Activated naive CD8-positive, alpha-beta T cell treated with anti-CD3 and anti-CD28 coated beads, Interleukin-2, amount 50 U/mL, for 24 hours (primary cell): ENCODE data around the gene SLC25A48.
A peak's percentile ranks its signal among the peaks of the same experiment; 100 is the strongest.

Experiments used
- ATAC-seq: fragments of 150-1000 bp; cut with Tn5 transposase; one replicate; pipeline ENCODE4 v1.10.0; 2021
- DNase-seq: peaks from one replicate; pipeline ENCODE4 v3.0.0; 2021
- H3K27ac Mint-ChIP-seq: one replicate; pipeline ENCODE4 v1.8.0; 2021; ENCODE audit warnings: mild to moderate bottlenecking, mixed read lengths
- H3K27me3 Mint-ChIP-seq: one replicate; pipeline ENCODE4 v1.8.0; 2021; ENCODE audit warnings: mixed read lengths
- H3K36me3 Mint-ChIP-seq: one replicate; pipeline ENCODE4 v1.8.0; 2021; ENCODE audit warnings: low read depth, mixed read lengths
- H3K4me1 Mint-ChIP-seq: one replicate; pipeline ENCODE4 v1.8.0; 2021; ENCODE audit warnings: mixed read lengths
- H3K4me3 Mint-ChIP-seq: one replicate; pipeline ENCODE4 v1.8.0; 2021; ENCODE audit warnings: mild to moderate bottlenecking, moderate library complexity, mixed read lengths
- H3K9me3 Mint-ChIP-seq: one replicate; pipeline ENCODE4 v1.8.0; 2021; ENCODE audit warnings: mixed read lengths

The SLC25A48 gene

DNA sequence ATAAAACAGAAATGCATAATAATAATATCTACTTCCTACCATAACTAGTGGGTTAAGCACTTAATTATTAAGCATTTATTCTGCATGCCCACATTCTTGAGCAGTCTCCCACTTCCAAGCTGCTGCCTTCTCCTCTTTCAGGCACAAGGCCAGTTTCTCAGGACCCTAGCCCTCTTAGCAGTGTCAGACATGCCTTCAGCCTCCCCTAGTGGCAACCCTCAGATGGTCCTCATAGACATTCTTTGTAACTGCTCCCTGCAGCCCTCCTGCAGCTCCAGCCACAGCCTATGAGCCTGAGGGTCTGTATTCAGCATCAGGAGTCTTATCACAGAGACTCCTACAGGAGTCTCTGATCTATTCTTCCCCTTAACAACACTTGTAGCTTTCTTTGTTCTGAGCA, 57.3 kb downstream of the SLC25A48 start:
- Mint-ChIP-seq H3K27me3 (peaks cover 26% of the 10 kb centered on the region), H3K27ac (no peak overlapping the region), H3K4me3 (no peak overlapping the region), H3K36me3 (no peaks in the 10 kb centered on the region), H3K9me3 (no peaks in the 10 kb centered on the region), H3K4me1 (peaks cover 16% of the 10 kb centered on the region)
- ATAC-seq, result no peak
- no peak for DNase-seq

DNA sequence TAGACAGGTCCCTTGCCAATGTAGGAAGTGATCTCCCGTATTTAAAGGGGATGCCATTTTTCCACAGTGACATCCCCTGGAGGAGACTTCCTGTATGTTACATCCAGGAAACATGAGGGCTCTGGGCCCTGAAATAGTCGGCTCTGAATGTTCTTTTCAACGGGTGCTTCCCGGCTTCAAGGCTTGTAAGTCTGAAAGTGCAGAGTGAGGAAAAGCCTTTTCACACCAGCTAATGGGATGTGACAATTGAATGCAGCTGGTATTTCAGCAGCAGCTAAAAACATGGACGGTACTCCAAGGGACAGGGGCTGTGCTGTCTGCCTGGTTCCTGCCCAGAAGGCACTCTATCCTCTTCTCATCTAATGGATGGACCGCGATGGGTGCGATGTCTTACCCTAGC, 59.8 kb downstream of the SLC25A48 start:
- Mint-ChIP-seq H3K4me1 (peaks cover 13% of the 10 kb centered on the region), H3K9me3 (no peaks in the 10 kb centered on the region), H3K4me3 (no peak overlapping the region), H3K27me3 (peaks cover 34% of the 10 kb centered on the region), H3K27ac (no peak overlapping the region), H3K36me3 (no peaks in the 10 kb centered on the region)
- DNase-seq (no peak), ATAC-seq (no peak)

DNA sequence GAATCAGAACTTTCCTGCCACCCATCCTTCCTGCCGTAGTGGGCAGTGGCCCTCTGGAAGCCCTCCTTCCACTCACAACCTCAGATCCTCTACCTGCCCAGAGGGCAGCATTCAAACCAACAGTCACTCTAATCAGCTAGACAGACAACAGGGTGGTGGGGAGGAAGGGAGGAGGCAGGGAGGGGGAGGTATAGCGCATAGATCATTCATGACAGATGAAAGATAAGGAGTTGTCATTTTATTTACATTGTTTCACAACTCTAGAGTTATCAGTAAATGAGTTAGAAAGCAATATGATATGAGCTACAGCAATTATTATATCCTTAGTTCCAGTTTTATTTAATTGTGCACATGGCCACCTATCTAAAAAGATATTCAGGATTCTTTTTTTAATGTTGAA, 60.3 kb downstream of the SLC25A48 start:
- H3K9me3 Mint-ChIP-seq, result no peaks in the 10 kb centered on the region
- H3K36me3 Mint-ChIP-seq, result no peaks in the 10 kb centered on the region
- no peak overlapping the region for H3K4me3 Mint-ChIP-seq
- DNase-seq (no peak), ATAC-seq (no peak)
- H3K27me3 Mint-ChIP-seq, result peaks cover 36% of the 10 kb centered on the region
- no peak overlapping the region for H3K27ac Mint-ChIP-seq
- peaks cover 13% of the 10 kb centered on the region for H3K4me1 Mint-ChIP-seq

DNA sequence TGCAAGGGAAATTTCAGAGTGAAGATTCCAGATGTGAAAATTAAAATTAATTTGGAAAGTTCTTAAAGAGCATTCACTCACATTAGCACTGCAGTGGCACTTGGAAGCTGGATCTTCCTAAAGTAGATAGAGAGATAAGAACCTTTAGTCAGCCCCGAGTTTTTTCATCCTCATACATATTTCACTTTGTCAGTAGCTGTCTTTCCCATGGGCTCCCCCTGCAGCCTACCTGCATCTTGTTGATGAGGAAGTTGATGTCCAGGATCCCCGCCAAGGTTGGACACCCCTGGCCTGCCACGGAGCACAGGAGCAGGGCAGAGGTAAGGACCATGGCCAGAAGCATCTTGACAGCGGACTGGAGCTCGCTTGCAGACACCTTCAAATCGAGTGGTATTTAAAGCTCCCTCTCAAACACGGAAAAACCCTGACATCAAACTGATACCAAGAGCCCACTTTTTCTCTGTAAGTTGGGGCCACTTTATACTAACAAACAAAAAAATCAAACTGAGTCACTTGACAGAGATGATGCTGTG, 61.1 kb downstream of the SLC25A48 start, which contains the start of gene IL9:
TSS of gene IL9 (minus strand) at position 368 of the 533 bp plus-strand sequence. CDS start at position 343, 25 bp downstream.
- ATAC-seq, result peak; percentile 22
- no peaks in the 10 kb centered on the region for H3K36me3 Mint-ChIP-seq
- peaks cover 41% of the 10 kb centered on the region for H3K27me3 Mint-ChIP-seq
- peaks cover 13% of the 10 kb centered on the region for H3K4me1 Mint-ChIP-seq
- no peak within 1 kb of the TSS for H3K4me3 Mint-ChIP-seq
- DNase-seq, result no peak
- H3K27ac Mint-ChIP-seq, result no peak within 1 kb of the TSS
- no peaks in the 10 kb centered on the region for H3K9me3 Mint-ChIP-seq

DNA sequence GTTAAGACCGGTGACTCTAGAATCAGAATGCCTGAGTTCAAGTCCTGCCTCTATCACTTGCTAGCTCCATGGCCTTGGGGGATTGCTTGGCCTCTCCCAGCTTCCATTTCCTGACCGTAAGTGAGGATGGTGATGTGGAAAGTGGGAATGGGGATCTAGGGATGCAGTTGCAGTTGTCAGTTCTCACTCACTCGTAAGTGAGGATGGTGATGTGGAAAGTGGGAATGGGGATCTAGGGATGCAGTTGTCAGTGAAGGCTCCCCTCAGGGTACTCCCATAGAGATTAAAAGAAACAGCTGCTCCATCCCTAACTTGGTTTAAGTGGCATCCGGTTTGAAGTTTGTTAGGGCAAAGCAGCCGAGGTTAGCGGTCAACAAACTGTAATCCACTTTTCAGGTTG, 64.2 kb downstream of the SLC25A48 start:
- H3K4me3 Mint-ChIP-seq, result no peak overlapping the region
- no peak for DNase-seq
- no peaks in the 10 kb centered on the region for H3K36me3 Mint-ChIP-seq
- H3K27ac Mint-ChIP-seq, result no peak overlapping the region
- ATAC-seq, result no peak
- peaks cover 8% of the 10 kb centered on the region for H3K4me1 Mint-ChIP-seq
- H3K27me3 Mint-ChIP-seq, result peaks cover 48% of the 10 kb centered on the region
- no peaks in the 10 kb centered on the region for H3K9me3 Mint-ChIP-seq

DNA sequence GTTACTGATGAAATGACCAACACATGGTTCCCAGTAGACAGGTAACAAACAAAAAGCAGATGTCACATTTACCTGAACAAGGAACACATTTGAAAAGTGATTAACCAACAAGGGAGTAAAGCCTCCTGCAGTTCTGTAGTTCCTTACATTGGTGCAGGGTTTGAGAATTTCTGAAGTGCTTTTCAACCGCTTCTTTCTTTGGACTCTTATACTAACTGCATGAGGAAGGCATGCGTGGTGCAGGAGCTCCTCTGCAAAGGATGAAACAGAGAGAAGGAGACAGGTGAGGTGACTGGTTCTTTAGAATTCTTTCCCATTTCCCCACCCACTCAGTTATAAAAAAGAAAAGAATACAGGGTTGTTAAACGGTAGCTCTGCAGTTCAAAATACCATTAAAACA, 65.8 kb downstream of the SLC25A48 start:
- ATAC-seq (no peak), DNase-seq (no peak)
- Mint-ChIP-seq H3K4me1 (peaks cover 8% of the 10 kb centered on the region), H3K36me3 (no peaks in the 10 kb centered on the region), H3K4me3 (no peak overlapping the region), H3K27ac (no peak overlapping the region), H3K27me3 (peaks cover 36% of the 10 kb centered on the region), H3K9me3 (no peaks in the 10 kb centered on the region)

DNA sequence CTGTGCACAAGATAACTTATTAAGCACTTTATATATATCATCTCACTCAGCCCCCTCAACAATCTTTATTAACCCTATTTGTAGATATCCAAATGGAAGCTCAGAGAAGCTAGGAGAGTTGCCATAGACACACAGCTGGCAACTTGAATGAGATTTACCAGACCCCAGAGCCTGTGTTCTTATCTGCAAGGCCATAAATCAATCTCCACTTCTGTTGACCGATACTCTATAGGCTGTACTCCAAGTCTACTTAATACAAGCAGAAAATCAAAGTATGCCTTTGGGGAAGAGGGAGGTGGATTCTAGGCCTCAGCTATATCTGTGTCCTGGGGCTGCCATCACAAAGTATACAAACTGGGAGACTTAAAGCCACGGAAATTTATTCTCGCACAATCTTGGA, 67.2 kb downstream of the SLC25A48 start:
- no peak overlapping the region for H3K27ac Mint-ChIP-seq
- H3K4me3 Mint-ChIP-seq, result no peak overlapping the region
- no peaks in the 10 kb centered on the region for H3K4me1 Mint-ChIP-seq
- ATAC-seq (no peak), DNase-seq (no peak)
- peaks cover 28% of the 10 kb centered on the region for H3K27me3 Mint-ChIP-seq
- no peaks in the 10 kb centered on the region for H3K9me3 Mint-ChIP-seq
- H3K36me3 Mint-ChIP-seq, result no peaks in the 10 kb centered on the region

DNA sequence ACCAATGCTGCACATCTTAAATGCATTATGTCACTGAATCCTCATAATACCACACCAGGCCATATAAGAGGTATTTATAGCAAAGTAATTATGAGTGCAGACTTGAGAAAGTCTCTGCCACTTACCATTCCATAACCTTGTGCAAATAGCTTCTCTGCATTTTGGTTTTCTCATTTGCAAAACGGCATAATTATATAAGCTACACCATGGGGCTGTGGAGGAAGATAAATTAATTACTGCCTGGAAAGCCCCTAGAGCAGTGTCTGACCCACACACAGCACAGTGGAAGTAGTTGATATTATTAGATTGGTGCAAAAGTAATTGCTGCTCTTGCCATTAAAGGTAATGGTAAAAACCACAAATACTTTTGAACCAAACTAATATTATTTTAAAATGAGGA, 70.7 kb downstream of the SLC25A48 start:
- Mint-ChIP-seq H3K4me1 (no peaks in the 10 kb centered on the region), H3K9me3 (no peaks in the 10 kb centered on the region), H3K36me3 (no peaks in the 10 kb centered on the region), H3K27me3 (peaks cover 27% of the 10 kb centered on the region), H3K27ac (no peak overlapping the region), H3K4me3 (no peak overlapping the region)
- DNase-seq (no peak), ATAC-seq (no peak)

DNA sequence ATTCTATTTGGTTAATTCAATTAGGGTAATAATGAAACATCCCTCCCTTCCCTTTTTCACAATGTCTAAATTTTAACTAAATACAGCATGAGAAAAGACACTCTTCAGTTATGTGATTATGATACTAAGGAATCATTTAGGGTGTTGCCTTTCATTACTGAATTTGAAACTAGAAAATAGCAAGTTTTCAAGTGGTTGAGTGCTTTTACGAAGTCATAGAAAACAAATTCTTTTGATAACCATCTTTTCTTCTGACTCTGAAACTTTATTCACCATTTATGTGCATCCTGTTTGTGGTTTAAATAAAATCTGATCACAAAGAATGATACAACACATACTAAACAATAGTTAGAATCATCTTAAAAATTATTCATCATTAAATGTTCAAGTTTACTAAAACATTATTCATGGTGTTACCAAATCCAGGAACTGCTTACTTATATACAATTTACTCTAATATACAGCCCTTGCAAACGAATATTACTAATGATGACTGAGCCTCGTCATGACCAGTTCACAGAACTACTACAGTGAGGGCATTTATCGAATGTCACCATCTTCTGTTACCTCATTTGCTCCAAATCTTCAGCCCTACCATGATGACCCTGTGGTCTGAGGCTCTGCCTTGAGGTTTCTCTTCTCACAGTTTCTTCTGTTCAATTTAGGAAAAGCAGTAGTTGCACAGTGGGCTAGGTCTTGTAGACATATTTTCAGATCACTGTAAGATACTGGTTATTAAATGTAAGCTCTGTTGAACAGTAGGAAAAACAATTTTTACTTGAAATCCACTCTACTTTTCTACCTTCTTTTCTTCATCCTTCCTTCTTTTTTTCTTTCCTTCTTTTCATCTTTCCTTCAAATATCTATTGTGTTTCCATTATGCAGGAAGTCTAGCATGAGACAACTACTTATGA, 79.5 kb downstream of the SLC25A48 start:
- ATAC-seq (peak; percentile 66), DNase-seq (no peak)
- Mint-ChIP-seq H3K27me3 (peaks cover 66% of the 10 kb centered on the region), H3K4me3 (no peak overlapping the region), H3K9me3 (peaks cover 8% of the 10 kb centered on the region), H3K4me1 (peaks cover 13% of the 10 kb centered on the region), H3K36me3 (peaks cover 1% of the 10 kb centered on the region), H3K27ac (no peak overlapping the region)

DNA sequence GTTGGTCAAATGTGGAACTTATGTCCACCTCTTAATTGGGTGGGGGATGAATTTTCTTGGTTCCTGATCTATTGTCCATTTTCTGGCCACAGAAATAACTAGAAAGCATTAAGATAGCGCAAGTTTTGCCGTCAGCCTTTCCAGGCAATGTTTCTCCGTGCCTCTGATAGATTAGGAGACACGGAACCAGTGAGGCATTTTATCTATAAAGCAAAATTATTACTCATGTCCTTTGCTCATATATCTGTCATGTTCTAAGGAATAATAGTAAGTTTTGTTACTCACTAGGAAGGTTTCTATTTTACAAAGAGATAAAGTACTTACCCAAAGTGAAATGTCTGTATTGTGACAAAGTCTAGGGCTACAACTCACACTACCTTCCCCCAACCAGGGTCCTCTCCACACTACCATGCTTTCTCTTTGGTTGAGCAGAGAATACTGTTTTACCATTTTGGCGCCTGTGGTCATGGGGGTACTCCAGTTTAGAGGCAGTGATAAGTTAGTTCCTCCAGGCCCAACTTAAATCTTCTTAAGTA, 81.1 kb downstream of the SLC25A48 start:
- Mint-ChIP-seq H3K9me3 (peaks cover 8% of the 10 kb centered on the region), H3K36me3 (peaks cover 1% of the 10 kb centered on the region), H3K4me3 (no peak overlapping the region), H3K4me1 (peaks cover 13% of the 10 kb centered on the region), H3K27ac (no peak overlapping the region), H3K27me3 (peaks cover 54% of the 10 kb centered on the region)
- ATAC-seq, result no peak
- no peak for DNase-seq

DNA sequence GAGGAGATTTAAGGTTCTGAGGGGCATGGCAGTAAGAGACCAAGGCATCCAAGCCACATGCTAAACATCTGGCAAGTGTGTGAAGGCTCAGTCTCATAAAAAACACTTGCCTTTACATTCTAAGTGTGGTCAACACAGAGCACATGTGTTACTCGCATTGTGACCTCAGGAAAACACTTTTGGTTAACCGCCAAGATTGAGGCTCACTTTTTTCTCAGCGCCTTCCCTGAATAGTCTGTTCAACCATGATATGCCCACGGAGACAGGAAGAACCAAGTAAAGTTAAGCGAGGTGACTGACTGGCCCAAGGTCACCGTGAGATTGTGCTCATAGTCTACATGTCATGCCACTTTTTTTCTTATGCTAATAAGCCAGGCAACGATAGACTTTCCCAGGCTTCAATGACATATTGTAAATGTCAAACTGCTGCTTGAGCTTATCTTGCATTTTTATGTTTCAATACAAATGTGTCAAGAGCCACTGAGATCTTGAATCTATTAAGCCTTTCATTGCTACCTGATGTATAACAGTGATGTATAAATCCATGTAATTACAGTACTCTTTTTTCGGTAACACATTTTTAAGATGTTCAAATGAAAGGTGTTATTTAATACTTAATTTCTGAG, 82.3 kb downstream of the SLC25A48 start:
- Mint-ChIP-seq H3K4me1 (peaks cover 13% of the 10 kb centered on the region), H3K36me3 (peaks cover 1% of the 10 kb centered on the region), H3K27ac (no peak overlapping the region), H3K4me3 (no peak overlapping the region), H3K9me3 (peaks cover 8% of the 10 kb centered on the region), H3K27me3 (peaks cover 47% of the 10 kb centered on the region)
- ATAC-seq (peak; percentile 35), DNase-seq (no peak)

DNA sequence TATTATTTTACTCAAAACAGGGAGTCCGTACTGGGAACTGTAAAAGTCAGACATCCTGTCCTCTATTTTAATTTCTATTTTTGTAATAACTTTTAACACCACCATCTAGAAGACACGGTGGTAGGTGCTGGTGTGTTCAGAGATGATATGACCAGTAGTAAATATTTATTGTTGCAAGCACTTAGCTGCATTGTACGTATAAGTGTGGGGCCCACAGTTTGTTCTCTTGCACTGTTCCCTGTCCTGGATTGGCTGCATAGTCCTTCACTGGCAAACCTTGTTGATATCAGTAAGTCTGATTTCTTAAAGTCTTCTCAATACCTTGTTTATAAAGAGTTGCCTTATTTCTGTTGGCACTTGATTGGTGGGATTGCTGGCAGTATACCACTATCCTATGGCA, 85.7 kb downstream of the SLC25A48 start:
- Mint-ChIP-seq H3K36me3 (no peaks in the 10 kb centered on the region), H3K27ac (no peak overlapping the region), H3K4me1 (peaks cover 3% of the 10 kb centered on the region), H3K27me3 (peaks cover 46% of the 10 kb centered on the region), H3K9me3 (peaks cover 4% of the 10 kb centered on the region), H3K4me3 (no peak overlapping the region)
- ATAC-seq (no peak), DNase-seq (no peak)

DNA sequence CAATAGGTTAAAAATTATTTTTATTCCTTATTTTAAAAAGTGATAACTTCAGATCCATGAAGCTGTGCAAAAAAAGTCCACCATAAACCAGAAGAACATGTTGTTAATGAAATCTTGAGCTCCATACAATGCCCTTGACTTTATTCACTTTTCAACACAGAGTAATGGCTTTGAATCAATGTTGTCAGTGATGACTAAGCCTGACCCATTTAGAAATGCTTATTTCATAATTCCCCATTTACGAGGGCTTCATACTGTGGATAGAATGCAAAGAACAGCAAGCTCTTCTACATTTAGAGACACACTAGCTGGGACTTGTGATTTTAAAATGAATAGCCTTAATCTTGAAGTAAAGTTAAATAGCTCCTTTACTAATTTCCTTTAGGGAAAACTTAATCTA, 86.9 kb downstream of the SLC25A48 start:
- no peak for DNase-seq
- ATAC-seq, result no peak
- Mint-ChIP-seq H3K9me3 (peaks cover 4% of the 10 kb centered on the region), H3K36me3 (no peaks in the 10 kb centered on the region), H3K4me1 (peaks cover 3% of the 10 kb centered on the region), H3K4me3 (no peak overlapping the region), H3K27me3 (peaks cover 42% of the 10 kb centered on the region), H3K27ac (no peak overlapping the region)

DNA sequence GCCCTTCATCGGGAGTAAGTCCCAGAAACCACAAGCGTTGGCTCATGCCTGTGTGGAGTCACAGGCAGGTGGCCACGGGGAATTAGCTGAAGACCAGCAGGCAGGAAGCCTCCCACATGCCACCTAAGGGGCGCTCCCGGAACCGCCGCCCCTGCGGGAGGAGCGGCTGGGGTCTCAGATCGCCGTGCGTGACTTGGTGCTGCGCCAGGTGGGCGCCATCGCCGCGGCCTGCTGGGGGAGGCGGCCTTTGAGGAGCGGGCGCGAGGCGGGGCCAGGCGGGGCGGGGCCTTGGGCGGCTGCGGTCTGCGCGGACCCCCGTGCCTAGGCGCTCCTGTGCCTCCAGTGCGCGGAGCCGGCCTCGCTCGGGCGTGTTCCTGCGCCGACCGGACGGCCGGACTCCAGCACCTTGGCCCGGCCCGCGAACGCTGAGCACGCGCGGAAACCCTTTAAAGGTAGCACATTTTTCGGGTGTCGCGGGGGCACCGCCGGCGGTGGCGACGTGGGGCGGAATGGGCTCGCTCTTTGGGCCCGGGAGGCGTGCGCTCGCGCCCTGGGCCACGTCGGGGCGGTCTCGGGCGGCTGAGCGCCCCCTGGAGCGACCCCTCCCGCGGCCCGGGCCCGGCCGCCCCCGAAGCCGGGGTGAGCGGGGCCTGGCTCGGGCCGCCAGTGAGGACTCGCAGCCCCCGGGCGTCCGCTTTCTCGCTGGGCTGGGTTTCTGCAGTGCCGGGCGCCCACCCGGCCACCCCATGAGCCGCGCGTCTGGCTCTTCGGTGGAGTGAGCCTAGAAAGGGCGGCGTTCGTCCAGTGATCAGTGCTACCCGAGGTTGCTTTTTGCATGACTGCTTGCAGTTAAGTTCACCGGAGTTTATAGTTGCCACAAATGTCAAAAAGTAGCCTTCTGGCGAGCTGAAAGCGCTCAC, 95.8 kb downstream of the SLC25A48 start:
- H3K9me3 Mint-ChIP-seq, result no peaks in the 10 kb centered on the region
- H3K4me1 Mint-ChIP-seq, result no peaks in the 10 kb centered on the region
- H3K27ac Mint-ChIP-seq, result no peak overlapping the region
- ATAC-seq (no peak), DNase-seq (no peak)
- H3K36me3 Mint-ChIP-seq, result no peaks in the 10 kb centered on the region
- peaks cover 58% of the 10 kb centered on the region for H3K27me3 Mint-ChIP-seq
- no peak overlapping the region for H3K4me3 Mint-ChIP-seq
